GDM1 (cell line): ENCODE measurements around the gene GPBAR1.
"Not testable (repeated sequence)": the region's sequence is repeated elsewhere in the genome, so short reads cannot be mapped to it uniquely, and the experiment has no call there.

Experiments used
- DNase-seq: peaks from one replicate; lab custom pipeline; 2025; lab: John Stamatoyannopoulos, UW

GPBAR1 gene

GRCh38 chr2:218269900-218270720, 9.3 kb downstream of the GPBAR1 start, which contains the start of the genes AAMP and PNKD:
TSS of gene AAMP (minus strand) at chr2:218270137. CDS start at chr2:218270086, 51 bp downstream.
TSS of gene PNKD (plus strand) at chr2:218270519. CDS start at chr2:218270536, 17 bp downstream.
- DNase-seq, result peak; percentile 99

GRCh38 chr2:218270721-218271486, 10.1 kb downstream of the GPBAR1 start:
- DNase-seq, result no peak

- DNase-seq, result no peak
Measured at GRCh38 chr2:218271487-218271797, 10.6 kb downstream of the GPBAR1 start.

DNA sequence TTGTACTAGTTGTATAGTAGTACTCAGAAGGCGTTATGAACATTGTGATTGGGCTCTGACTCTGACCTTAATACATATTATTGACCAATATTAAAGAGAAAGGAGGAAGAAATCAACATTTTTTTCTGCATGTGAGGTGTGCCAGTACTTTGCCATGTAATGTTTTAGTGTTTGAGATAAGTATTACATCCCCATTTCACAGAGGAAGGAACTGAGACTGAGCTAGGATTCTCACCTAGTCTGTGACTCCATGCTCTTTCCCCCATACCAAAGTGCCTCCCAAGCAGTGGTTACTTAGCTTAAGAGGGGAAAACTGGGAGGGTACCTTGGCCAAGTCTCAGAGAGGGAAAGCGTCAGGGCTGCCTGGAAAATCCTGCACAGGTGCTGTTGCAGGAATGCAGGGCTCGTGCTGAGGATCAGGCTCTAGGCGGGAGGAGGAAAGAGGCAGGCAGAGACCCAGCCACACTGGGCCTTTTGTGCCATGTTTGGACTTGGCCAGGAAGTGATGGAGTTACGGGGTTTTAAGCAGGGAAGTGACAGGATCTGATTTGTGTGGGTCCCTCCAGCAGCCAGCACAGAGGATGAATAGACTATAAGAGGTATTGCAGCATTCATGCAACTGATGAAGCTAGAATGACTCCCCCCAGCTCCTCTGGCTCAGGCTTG, 11.2 kb downstream of the GPBAR1 start:
- DNase-seq, result no peak

DNA sequence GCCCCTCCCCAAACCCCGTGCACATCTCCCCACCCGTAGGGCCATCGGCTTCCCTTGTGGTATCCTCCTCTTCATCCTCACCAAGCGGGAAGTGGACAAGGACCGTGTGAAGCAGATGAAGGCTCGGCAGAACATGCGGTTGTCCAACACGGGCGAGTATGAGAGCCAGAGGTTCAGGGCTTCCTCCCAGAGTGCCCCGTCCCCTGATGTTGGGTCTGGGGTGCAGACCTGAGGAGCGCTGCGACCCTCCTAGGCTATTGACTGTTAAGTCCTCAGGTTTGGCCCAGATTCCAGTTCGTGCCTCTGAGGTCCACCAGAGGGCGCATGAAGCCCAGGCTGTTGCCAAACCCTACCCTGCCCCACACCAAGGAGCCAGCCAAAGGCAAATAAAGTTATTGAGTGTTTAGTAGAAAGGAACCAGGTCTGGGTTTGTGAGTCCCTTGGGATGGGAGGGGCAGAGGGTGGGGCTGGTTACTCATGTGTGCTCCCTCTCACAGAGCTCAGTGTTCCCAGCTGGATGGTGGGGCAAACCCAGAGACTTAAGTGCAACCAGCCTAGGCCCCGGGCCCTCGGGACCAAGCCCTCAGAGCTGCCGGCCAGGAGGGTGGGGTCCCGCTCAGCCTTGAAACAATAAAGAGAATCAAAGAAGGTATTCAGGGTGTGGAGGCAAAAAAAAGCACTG, 11.9 kb downstream of the GPBAR1 start:
- peak; percentile 69 for DNase-seq

- not testable (repeated sequence) for DNase-seq
Measured at GRCh38 chr2:218273214-218273907, 12.5 kb downstream of the GPBAR1 start.

GRCh38 chr2:218273908-218274249, 13.1 kb downstream of the GPBAR1 start:
- DNase-seq, result no peak

GRCh38 chr2:218274586-218274985, 13.8 kb downstream of the GPBAR1 start:
- no peak for DNase-seq

DNA sequence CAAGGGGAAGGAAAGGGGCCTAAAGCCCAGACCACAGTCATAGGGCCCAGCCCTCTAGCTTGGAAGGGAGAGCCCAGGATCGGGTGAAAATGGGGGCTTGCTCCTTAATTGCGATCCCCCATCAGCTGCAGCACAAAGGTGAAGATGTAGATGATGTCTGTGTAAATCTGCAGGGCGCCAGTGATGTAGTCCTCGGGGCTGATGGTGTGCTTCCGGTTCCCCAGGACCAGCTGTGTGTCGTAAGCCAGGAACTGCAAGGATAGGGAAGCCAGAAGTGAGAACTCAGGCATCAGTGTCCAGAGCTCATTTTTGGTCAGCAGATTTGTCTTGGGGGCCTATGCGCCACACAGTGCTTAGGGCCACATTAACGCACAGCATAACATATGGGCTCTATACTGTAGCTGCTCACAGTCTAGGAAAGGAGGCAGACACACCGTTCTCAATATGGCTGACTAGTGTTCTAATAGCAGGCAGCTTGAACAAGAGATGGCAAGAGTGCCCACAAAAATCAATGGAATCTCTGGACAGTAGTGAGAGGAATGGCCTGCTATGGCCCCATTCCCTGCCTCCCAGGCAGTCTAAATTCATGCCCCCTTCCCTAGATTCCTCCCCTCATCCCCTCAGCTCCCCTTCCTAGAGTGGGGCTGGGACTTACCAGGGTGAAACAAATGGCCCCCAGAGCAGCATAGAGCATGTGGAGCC, 14.7 kb downstream of the GPBAR1 start:
- DNase-seq, result no peak

DNA sequence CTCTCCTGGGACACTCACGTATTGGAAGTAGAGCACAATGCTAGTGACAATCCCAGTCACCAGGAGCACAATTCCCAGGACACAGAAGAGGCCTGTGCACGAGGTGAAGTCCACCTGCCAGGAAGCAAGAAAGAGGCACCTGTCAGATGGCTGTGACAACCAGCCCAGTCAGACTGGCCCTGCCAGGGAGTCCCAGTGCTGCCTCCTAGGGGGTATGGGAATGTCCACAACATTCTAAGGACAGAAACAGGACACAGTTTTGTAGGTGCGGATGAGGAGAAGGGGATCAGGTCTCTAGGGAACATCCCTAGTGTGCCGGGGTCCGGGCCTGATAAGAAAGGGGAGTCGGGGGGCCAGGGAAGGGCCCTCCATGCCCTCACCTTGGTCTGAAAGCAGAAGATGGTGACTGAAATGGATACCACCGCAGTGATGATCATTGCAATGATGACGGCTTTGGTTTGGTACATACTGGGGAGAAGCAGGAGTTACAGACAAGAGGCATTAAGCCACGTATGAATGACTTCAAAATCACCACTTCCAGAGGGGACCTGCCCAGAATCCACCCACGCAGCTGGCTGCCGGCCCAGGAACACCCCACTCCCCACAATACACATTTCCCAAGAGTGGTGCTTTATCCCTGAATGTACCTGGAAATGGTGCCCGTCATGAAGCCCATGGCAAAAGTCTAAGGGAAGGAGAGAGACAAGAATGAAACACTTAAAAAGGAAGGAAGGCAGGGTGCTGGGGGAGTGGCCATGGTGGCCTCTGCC, 16.4 kb downstream of the GPBAR1 start:
- DNase-seq, result no peak

- no peak for DNase-seq
Measured at GRCh38 chr2:218277921-218278320, 17.1 kb downstream of the GPBAR1 start.

DNA sequence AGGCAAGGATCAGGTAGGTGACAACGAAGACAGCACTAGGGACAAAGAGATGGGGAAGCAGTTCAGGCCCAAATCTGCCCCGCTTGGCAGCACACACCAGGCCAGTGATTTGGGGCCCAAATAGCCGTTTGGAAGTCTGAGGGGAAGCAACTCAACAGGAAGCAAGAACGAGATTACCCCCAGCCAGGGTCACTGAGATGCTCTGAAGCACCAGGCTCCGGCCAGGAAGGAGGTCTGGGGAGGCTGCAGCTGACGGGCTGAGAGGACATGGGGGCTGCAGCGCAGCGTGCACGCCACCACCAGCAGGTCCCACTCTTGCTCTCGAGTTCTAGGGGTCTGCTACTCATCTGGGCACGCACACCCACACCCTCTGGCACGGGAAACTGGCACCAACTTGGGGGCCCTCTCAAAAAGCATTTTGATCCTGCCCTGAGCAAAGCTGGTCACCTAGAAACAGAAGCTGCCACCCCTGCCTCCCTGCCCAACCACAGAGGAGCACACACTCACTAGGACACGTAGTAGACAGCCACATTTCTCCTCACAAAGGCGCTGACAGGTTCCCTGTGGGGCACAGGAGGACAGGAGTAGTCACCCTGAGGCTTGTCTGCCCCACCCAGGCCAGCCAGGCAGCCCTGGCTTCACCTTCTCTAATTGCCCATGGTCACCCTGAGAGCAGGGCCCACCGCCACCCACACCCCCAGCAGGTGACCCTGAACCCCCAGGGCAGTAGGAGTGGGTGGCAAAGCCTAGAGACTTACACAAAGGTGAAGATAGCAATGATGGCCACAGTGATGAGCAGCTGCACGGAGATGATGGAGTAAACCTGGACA, 17.9 kb downstream of the GPBAR1 start:
- no peak for DNase-seq

DNA sequence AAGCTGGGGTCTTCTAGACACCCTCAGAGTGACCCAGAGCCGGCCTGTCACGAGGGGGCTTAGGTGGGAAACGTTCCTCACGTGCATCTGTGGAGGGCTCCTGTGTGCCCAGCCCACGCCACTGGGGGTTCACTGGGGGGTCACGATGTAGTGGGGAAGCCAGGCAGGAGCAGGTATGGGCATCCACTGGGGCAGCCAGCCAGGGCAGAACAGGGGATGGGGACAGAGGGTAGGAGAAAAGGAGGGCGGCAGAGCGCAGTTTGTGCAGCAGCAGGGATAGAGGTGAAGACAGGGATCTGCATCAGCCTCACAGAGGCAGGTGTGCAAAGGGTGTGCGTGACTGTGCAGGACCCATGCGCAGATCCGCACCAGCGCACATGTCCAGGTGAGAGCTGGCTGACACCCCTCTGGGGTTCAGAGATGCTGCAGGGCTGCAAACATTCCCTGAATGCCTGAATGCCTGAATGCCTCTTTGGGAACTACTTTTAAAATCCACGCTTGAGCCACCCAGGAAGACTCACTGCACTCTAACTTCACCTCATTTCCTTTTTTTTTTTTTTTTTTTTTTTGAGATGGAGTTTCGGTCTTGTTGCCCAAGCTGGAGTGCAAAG, 19.6 kb downstream of the GPBAR1 start:
- no peak for DNase-seq

DNA sequence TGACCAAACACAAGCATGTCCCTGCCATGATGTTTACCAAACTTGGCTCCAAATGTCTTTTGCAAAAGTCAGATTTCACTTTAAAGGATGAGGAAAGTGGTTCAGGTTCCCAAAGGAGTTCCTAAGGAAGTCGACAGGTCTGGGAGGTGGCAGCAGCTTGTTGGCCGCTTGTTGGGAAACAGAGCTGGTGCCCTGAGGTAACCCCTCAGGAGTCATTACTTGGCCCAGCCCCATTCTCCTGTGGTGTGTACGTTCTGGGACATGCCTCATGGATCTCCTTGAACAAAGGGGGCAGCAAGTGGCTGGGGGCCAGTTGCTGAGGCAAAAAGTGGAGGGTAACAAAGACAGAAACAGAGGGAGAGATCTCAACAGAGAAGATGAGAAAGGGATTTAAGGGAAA, 20.6 kb downstream of the GPBAR1 start:
- DNase-seq, result no peak

DNA sequence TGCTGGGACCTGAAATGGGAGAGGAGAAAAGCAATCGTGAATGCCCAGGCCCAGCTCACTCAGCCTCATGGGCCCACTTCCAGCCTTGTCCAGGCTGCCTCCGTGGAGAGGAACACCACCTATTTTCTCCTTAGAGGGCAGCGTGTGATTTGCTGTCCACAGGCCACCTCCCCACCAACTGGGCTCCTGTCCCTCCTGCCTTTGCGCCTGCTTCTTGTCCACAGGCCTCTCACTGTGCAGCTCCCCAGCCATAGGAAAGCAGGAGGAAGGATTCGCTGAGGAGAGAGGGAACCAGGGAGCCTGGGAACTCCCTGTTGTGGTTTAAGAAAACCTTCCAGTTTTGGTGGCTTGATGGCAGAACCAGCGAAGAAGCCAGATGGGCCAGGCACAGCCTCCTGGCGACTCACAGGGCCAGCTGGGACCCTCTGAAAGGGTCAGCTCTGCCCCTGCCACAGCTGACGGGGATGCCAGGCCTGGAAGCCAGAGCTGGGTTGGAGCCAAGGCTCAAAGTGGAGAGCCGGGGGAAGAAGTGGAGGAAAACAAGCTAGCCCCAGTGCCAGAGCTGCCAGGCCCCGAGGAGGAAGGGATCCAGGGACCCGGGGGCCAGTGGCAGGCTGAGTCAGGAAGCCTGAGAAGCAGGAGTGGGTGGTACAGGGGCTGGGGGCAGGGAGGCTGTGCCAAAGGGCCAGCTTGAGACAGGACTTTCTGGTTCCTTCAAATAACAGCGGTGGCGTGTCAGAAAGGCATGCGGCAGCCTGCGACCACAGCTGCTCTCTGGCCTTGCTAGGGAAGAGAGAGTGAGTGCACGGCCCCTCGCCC, 21.6 kb downstream of the GPBAR1 start:
- no peak for DNase-seq

DNA sequence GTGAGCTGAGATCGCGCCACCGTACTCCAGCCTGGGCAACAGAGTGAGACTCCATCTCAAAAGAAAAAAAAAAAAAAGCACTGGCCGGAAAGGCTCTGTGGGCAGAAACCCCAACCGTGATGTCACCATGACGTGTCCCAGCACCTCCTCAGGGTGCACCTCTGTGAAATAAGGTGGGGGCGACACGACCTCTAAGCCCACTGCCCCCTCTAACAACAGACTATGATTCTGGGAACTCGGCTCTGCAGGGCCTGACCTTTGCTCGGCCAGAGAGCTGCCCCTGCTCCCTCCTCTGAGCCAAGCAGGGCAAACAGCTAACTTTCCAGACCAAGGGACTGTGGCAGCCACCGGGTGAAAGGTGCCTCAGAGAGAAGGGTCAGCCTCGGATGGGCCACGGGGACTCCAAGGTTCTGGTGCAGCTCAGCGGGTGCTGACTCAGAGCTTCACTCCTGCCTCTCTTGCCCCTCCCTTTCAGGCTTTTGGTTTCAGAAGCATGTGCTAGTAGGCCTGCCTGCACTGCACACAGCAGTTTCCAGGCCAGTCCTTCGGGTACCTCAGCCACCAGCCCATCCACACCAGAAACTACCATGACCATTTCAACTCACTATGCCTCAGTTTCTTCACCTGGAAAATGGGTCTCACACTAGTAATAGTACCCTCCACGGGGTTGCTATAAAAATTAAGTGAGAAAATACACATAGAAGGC, 23.4 kb downstream of the GPBAR1 start:
- no peak for DNase-seq

DNA sequence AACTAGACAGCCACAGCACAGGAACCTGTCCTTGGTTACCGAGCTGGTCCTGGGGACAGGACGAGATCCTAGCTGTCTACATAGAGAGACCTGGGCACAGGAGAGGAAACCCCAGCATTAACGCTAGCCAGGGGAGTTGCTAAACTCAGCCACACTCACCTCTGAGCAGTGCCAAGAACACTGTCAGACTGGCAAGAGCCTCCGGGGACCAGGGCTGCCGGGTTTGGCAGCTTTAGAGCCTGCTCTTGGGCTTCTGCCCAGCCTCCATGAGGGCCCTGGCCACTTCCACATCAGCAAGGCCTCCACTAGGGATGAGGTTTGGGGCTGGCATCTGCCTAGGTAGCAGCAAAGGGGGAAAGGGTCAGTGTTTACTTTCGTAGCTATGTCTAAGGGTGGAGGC, 24.8 kb downstream of the GPBAR1 start:
- no peak for DNase-seq
